ENCODE results near the gene REPIN1. TPM values are rescaled to one million over a fixed set of nuclear protein-coding genes. Genes with fewer than 3 reads are reported as not detected.
A peak's percentile ranks its signal among the peaks of the same experiment; 100 is the strongest.

Gene REPIN1
- total and polyA plus RNA-seq, 9 of the 15 experiments (the other 6 are each of a cell fraction or from before 2014, with no cell fraction given) = 8.1 to 283 (median 94.3) TPM

- Histone ChIP-seq H3K4me1 (replicated peaks in 1 of 2; ENCODE audit: control insufficient read depth in 2 of 2, insufficient read depth in 2 of 2, low read length in 2 of 2) (peaks cover 34 to 54% of the 10 kb centered on the region in 2 experiments), H2AFZ (ENCODE audit: low read depth, low read length) (peak within 1 kb of the TSS; percentile 92), H3K36me3 (ENCODE audit: control insufficient read depth, insufficient read depth, low read length) (peaks cover 16% of the 10 kb centered on the region; the same call in 2 of the 3 replicates), H3K9me3 (replicated peaks; ENCODE audit: control insufficient read depth, insufficient read depth, low read depth, low read length) (no peaks in the 10 kb centered on the region), H3K9ac (ENCODE audit: insufficient read depth in 1 of 2, low read depth in 2 of 2, low read length in 2 of 2) (peak within 1 kb of the TSS; percentile 85 to 95), H3K79me2 (ENCODE audit: control insufficient read depth, insufficient read depth, low read length) (peaks cover 60% of the 10 kb centered on the region), H3K4me3 (peak within 1 kb of the TSS; percentile 96), H3K27me3 (ENCODE audit: control insufficient read depth in 2 of 2, insufficient read depth in 2 of 2, low read length in 2 of 2) (no peaks in the 10 kb centered on the region), H3K27ac (ENCODE audit: extremely low read depth, low read depth, low read length) (peak within 1 kb of the TSS; percentile 73), H4K20me1 (replicated peaks; ENCODE audit: control insufficient read depth, insufficient read depth, low read length) (peaks cover 24% of the 10 kb centered on the region), H3K9me1 (ENCODE audit: control insufficient read depth, insufficient read depth, low read length) (peaks cover 10% of the 10 kb centered on the region), H3K4me2 (ENCODE audit: insufficient read depth, low read length) (peak within 1 kb of the TSS; percentile 99)
- in situ Hi-C loops (cut with MboI) (no loop called here), intact Hi-C loops (cut with micrococcal nuclease) (loop anchor here (1.0 to 2.0 kb wide), 4 partner anchors 21 to 664 kb away; a partner anchor contains a TSS)
- FAIRE-seq (peak; percentile 40), ATAC-seq (peak; percentile 98), DNase-seq (ENCODE audit: extremely low read depth in 1 of 4, low spot score in 3 of 4) (peak; percentile 98 to 100 (median 100))
- ChIA-PET POLR2A (interaction anchor here (1.4 to 2.1 kb wide), 3 partner anchors 10 to 26 kb away, joined by 6 to 30 read pairs (median 7); partner anchors contain the start of gene REPIN1), CTCF (ENCODE audit: low intra/inter-chr PET ratio) (interaction anchor here (0.5 to 0.8 kb wide), 2 partner anchors 23 to 681 kb away, joined by 3 to 5 read pairs; no protein-coding TSS in a partner anchor)
- BruUV-seq (replicated peaks) = no TSS peak
- under 1% methylated on average over 60 of the region's 60 CpGs for WGBS (ENCODE audit: insufficient coverage, low coverage, missing lambda C conversion rate)
- TF ChIP-seq ZMIZ1 (IDR thresholded peaks at IDR 0.05; ENCODE audit: low read depth in 2 of 2, low read length in 2 of 2) = 0 out of 4 replicates have a peak, but pooled peaks of 1 of the 2 experiments have one; percentile 3
- peak; percentile 93 for TF ChIP-seq SP2 (IDR thresholded peaks at IDR 0.05; ENCODE audit: extremely low read depth, low read depth, low read length, poor library complexity, severe bottlenecking)
- peak; percentile 23; the same call in 1 of the 2 replicates for TF ChIP-seq ZBTB7A (IDR thresholded peaks at IDR 0.05; ENCODE audit: borderline replicate concordance, control insufficient read depth, low read depth, low read length)
- TF ChIP-seq CBFA2T2 (conservative IDR thresholded peaks at IDR 0.05) = 0 out of 2 replicates have a peak, but pooled peaks have one; percentile 14
- TF ChIP-seq E2F6 (IDR thresholded peaks at IDR 0.05; ENCODE audit: borderline replicate concordance in 1 of 2, extremely low read depth in 1 of 2, insufficient read depth in 1 of 2, insufficient read length in 1 of 2, low read depth in 1 of 2, low read length in 1 of 2, poor library complexity in 1 of 2, severe bottlenecking in 1 of 2) = peak; percentile 30 to 79
- peak; percentile 91 for TF ChIP-seq CHD2 (IDR thresholded peaks at IDR 0.05; ENCODE audit: low read depth, low read length)
- TF ChIP-seq ZBTB1 (CRISPR knock-in tag; IDR thresholded peaks at IDR 0.05; ENCODE audit: borderline replicate concordance, low read depth) = peak; percentile 54
- no peak; the same call in 1 of the 2 replicates for TF ChIP-seq SOX6 (IDR thresholded peaks at IDR 0.05)
- peak; percentile 10 for TF ChIP-seq SIN3B (IDR thresholded peaks at IDR 0.05; ENCODE audit: low read depth)
- TF ChIP-seq CBFA2T3 (IDR thresholded peaks at IDR 0.05) = no peak
- peak; percentile 97 for TF ChIP-seq ASH1L (IDR thresholded peaks at IDR 0.05; ENCODE audit: borderline replicate concordance, low read depth, partially characterized antibody)
- peak; percentile 90 for TF ChIP-seq SP1 (CRISPR knock-in tag; IDR thresholded peaks at IDR 0.05)
- peak; percentile 86 for TF ChIP-seq CXXC5 (CRISPR knock-in tag; IDR thresholded peaks at IDR 0.05)
- TF ChIP-seq PML (IDR thresholded peaks at IDR 0.05; ENCODE audit: low read length) = peak; percentile 85
- no peak for TF ChIP-seq ETV1 (tag; conservative IDR thresholded peaks at IDR 0.05; ENCODE audit: low read depth)
- no peak for TF ChIP-seq ZKSCAN8 (CRISPR knock-in tag; IDR thresholded peaks at IDR 0.05)
- TF ChIP-seq LARP7 (IDR thresholded peaks at IDR 0.05) = no peak
- no peak for TF ChIP-seq POLR2H (tag; IDR thresholded peaks at IDR 0.05; ENCODE audit: low read depth)
Observed at GRCh38 chr7:150378853-150379440, 10.3 kb downstream of the REPIN1 start, which contains the start of gene ZNF775. Gene ZNF775 (plus strand): TSS chr7:150379330. CDS start chr7:150388471, 9,141 bp downstream.

Measured in K562 (cell line).